GM19328 (cell line): ENCODE data around the gene MIA2.
"Not testable (repeated sequence)": the region's sequence is repeated elsewhere in the genome, so short reads cannot be mapped to it uniquely, and the experiment has no call there.

Source experiments
- ATAC-seq: cut with Tn5 transposase; IDR thresholded peaks from one replicate; pipeline ENCODE4 v1.9.1; 2021; ENCODE audit warnings: mild to moderate bottlenecking, moderate library complexity; ENCODE audit not compliant: unreplicated experiment

MIA2 gene, protein sequence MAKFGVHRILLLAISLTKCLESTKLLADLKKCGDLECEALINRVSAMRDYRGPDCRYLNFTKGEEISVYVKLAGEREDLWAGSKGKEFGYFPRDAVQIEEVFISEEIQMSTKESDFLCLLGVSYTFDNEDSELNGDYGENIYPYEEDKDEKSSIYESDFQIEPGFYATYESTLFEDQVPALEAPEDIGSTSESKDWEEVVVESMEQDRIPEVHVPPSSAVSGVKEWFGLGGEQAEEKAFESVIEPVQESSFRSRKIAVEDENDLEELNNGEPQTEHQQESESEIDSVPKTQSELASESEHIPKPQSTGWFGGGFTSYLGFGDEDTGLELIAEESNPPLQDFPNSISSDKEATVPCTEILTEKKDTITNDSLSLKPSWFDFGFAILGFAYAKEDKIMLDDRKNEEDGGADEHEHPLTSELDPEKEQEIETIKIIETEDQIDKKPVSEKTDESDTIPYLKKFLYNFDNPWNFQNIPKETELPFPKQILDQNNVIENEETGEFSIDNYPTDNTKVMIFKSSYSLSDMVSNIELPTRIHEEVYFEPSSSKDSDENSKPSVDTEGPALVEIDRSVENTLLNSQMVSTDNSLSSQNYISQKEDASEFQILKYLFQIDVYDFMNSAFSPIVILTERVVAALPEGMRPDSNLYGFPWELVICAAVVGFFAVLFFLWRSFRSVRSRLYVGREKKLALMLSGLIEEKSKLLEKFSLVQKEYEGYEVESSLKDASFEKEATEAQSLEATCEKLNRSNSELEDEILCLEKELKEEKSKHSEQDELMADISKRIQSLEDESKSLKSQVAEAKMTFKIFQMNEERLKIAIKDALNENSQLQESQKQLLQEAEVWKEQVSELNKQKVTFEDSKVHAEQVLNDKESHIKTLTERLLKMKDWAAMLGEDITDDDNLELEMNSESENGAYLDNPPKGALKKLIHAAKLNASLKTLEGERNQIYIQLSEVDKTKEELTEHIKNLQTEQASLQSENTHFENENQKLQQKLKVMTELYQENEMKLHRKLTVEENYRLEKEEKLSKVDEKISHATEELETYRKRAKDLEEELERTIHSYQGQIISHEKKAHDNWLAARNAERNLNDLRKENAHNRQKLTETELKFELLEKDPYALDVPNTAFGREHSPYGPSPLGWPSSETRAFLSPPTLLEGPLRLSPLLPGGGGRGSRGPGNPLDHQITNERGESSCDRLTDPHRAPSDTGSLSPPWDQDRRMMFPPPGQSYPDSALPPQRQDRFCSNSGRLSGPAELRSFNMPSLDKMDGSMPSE (N-terminal part only)

DNA sequence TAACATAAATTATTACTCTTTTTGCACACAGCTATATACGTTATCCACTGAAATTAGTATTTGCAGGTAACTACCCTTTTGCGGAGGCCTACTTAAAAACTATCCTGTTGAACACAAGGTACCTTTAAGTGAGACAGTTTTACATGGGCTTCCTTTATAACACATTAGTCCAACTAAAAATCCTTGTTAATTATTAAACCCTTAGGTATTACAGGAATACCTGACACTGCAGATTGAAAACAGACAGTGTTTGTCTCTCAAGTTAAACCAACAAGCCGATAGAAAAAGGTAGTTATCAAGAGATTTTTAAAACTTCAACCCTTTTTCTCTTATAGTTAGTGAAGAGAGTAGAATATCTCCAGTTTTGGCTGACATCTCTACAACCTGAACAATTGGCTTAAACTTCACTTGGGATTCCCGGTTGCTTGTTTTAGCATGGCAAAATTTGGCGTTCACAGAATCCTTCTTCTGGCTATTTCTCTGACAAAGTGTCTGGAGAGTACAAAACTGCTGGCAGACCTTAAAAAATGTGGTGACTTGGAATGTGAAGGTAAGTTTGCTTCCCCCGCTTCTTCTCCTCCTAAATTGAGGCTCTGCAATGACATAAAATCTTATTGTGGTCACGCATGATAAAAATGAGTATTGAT is at the start of gene MIA2:
Gene MIA2 (plus strand): TSS at position 236 of the 647 bp plus-strand sequence. CDS start 200 bp downstream, at position 436.
- no peak for ATAC-seq

DNA sequence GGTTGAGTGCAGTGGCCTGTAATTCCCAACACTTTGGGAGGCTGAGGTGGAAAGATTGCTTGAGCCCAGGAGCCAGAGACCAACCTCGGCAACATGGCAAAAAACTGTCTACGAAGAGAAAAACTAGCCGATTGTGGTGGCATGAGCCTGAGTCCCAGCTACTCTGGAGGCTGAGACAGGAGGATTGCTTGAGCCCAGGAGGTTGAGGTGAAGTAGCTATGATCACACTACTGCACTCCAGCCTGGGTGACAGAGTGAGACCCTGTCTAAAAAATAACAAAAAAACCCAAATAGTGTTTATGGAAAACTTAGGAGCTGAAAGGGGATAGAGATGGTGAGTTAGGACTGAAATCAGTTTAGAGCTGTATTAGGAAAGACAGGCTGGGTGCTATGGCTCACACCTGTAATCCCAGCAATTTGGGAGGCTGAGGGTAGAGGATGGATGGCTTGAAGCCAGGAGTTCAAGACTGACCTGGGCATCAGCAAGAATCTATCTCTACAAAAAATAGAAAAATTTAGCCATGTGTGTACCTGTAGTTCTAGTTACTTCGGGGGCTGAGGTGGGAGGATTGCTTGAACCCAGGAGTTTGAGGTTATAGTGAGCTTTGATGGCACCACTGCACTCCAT is 49.0 kb upstream of the MIA2 start:
- no peak for ATAC-seq

DNA sequence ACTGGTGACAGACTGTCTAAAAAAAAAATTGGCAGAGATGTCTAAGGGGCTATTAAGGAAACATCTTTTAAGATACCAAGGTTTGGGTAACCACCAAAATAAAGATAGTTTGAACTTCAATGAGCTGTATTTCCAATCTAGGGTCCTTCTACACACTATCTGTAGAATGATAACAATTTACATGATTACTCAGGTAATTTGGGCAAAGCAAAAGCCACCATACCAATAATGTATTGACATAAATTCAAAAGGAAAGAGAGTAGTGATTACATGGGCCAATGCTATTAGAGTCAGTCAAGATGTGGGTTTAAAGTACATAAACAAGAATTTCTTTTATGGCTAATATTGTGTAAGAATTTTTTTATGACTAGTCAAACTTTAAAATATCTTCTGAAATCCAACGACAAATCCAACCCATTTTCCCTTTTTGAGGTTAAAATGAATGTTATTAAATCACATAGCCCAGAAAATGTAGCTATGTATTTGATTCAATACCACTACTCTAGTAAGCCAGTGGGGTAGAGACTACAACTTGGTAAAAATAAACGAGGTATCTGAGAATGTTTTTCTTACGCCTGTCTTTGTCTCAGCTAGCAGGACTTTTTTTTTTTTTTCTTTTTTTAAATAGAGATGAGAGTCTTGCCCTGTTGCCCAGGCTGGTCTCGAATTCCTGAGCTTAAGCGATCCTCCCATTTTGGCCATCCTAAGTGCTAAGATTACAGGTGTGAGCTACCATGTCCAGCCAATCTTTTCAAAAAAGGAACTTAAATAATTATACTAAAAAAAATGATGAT is 48.3 kb upstream of the MIA2 start:
- ATAC-seq = no peak

DNA sequence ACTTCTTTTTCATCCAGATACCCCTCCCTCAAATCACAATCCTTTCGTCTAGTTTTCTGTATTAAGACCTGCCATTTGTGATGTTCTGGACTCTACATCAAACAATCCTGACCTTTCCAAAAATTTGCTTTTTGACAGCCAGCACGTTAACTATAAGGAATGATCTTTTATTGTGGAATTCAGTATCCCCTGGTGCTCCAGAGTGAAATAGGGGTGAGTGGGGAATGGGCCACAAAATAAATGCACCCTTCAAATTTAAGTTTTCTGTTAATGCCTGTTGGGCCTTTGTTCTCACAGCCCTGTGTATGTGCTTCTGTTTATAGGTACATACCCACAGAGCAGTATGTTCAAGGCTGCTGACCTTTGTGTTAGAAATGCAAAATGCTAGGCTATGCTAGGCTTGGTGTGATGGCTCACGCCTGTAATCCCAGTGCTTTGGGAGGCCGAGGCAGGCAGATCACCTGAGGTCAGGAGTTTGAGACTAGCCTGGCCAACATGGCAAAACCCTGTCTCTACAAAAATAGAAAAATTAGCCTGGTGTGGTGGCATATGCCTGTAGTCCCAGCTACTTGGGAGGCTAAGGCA is 46.7 kb upstream of the MIA2 start:
- ATAC-seq = no peak

DNA sequence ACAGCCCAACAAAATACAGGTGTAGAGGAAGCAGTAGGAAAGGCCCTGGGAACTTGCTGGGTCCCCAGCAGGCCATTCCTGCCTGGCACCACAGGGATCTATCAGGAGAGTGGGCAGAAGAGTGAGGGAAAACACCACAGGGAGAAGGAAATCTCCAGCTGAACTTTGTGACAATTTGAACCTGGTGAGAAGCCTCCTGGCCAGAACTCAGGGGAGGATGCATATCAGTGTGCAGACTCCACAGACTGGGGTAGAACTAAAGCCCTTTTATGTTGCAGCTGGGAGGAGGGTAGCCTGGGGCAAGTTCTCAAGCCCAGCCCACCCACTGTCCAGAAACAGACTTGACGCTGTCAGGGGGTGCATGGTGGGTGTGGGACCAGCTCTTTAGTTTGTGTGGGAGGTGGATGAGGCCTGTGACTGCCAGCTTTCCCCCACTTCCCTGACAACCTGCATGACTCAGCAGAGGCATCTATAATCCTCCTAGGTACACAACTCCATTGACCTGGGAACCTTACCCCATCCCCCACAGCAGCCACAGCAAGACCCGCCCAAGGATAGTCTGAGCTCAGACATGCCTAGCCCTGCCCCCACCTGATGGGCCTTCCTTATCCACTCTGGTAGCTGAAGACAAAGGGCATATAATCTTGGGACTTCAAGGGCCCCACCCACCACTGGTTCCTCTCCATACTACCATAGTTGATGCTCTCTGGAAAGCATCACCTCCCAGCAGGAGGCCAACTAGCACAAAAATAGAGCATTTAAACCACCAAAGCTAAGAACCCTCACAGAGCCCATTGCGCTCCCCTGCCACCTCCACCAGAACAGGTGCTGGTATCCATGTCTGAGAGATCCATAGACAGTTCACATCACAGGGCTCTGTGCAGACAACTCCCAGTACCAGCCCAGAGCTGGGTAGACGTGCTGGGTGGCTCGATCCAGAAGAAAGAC is 29.8 kb upstream of the MIA2 start:
- no peak for ATAC-seq

DNA sequence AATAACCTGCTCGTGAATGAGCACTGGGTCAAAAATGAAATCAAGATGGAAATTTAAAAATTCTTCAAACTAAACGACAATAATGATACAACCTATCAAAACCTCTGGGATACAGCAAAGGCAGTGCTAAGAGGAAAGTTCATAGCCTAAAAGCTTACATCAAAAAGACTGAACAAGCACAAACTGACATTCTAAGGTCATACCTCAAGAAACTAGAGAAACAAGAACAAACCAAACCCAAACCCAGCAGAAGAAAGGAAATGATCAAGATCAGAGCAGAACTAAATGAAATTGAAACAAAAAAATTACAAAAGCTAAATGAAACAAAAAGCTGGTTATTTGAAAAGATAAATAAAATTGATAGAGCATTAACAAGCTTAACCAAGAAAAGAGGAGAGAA is 26.3 kb upstream of the MIA2 start:
- not testable (repeated sequence) for ATAC-seq

DNA sequence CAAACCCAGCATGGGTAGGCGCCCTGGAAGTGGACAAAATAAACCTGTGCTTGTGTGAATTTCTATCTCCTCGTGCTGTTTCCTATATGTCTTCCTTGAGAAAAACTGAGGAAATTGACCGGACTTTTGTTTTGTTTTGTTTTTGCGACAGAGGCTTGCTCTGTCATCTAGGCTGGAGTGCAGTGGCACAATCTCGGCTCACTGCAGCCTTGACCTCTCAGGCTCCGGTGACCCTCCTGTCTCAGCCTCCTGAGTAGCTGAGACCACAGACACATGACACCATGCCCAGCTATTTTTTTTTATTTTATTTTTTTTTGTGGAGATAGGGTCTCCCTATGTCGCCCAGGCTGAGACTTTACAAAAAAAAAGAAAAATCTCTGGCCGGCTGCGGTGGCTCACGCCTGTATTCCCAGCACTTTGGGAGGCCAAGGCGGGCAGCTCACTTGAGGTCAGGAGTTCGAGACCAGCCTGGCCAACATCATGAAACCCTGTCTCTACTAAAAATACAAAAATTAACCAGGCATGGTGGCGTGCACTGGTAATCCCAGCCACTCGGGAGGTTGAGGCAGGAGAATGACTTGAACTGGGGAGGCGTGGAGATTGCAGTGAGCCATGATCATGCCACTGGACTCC is 22.5 kb upstream of the MIA2 start:
- ATAC-seq = no peak

DNA sequence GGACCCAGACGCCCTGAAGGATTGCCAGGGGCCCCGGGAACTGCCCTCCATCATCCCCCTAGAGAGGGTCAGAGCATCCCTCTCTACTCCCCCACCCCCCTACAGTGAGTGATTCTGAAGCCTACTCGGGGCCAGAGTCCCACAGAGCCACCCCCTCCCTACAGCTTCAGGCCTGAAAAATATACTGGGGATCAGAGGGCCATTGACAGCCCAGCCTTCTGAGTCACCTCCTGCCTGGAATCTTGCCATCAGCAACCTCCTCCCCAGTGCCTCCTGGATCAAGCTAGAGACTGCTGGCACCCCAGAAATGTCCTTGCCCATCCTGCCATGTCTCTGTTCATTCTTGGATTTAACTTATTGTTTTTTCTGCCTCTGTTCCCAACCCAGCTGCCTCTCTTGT is 21.7 kb upstream of the MIA2 start:
- ATAC-seq = no peak

DNA sequence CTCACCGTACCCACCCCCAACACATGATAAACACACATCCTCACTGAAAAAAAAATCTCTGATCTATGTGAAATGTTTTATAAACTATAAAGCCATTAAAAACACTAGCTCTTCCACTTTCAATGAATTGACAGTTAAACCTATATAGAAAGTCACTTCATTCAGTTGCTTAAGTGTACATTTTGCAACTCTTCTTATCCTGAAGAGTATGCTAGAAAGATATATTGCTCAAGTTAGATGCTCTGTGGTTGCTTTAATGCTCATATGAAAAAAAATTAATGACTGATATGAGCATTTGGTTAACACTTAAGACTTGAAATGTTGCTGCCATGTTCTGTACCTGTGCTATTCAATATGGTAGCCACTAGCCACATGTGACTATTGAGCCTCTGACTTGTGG is 21.0 kb upstream of the MIA2 start:
- no peak for ATAC-seq

DNA sequence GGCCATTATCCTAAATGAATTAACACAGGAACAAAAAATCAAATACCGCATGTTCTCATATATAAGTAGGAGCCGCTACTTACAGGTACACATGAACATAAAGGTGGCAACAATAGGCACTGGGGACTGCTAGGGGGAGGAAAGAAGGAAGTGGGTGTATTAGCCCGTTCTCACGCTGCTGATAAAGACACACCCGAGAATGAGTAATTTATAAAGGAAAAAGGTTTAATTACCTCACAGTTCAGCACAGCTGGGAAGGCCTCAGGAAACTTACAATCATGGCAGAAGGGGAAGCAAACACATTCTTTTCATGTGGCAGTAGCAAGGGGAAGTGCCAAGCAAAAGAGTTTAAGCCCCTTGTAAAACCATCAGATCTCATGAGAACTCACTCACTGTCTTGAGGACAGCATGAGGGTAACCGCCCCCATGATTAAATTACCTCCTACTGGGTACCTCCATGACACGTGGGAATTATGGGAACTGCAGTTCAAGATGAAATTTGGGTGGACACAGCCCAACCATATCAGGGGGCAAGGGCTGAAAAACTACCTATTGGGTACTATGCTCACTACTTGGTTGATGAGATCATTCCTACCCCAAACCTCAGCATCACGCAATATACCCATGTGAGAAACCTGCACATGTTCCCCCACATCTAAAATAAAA is 16.4 kb upstream of the MIA2 start:
- ATAC-seq = no peak

DNA sequence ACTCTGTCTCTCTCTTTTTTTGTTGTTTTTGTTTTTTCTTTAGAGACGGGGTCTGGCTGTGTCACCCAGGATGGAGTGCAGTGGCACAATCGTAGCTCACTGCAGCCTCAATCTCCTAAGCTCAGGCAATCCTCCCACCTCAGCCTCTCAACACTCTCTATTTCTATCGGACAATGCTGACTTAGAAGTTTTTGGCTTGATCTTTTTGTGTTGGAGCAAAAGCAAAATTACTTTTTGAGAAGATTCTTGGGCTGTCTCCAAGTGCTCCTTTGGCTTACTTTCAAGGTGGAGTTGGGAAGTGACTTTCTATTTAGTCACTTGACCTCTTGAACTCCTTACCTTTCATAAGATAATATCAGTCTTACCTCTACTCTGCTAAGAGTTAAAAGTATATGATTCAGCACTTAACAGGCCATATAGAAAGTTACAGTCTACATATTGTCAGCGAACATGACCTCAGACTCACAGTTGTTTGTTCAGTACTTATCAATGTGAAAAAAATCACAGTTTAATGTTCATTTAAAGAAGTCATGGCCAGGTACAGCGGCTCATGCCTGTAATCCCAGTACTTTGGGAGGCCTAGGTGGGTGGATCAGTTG is 15.4 kb upstream of the MIA2 start:
- ATAC-seq = no peak

DNA sequence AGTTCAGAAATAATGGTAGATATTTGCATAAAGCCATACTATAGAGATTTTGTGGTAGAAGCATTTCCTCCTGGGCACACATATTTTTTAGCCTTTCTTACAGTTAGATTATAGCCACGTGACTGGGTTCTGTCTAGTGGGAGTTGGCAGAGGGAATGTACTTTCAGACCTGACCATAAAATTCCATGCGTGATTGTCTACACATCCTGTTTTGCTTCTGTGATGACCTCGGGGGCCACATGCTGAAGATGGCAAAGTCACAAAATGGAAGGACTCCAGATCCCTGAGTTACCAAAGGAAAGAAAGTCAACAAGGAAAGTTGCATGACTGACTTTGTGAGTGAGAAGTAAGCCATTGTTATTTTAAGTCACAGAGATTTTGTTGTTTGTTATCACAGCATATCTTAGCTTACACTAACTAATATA is 14.6 kb upstream of the MIA2 start:
- no peak for ATAC-seq

DNA sequence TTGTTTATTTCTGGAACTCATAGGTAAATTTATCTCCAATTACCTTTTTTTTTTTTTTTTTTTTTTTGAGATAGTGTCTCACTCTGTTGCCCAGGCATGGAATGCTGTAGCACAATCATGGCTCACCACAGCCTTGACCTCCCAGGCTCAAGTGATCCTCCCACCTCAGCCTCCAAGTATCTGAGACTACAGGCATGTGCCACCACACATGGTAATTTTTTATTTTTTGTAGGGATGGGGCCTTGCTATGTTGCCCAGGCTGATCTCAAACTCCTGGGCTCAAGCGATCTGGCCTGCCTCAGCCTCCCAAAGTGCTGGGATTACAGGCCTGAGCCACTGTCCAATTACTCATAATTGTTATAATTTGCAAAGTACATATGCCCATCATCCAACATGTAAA is 13.2 kb upstream of the MIA2 start:
- not testable (repeated sequence) for ATAC-seq

DNA sequence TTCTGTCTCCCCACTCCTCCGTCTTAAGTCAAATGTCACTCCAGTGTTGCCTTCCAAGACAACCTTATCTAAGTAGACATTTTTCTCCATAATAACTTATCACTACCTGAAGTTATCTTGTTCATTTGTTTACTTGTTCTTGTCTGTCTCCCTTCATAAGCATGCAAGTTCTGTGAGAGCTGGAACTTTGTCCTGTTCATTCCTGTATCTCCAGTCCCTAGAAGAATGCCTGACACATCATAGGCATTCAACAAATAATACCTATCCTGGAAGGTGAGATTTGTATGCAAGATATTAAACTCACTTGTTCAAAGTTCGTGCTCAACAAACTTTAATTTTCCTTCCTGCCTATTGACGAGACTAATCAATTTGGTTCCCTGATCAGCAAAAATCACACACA is 5.7 kb upstream of the MIA2 start:
- no peak for ATAC-seq

DNA sequence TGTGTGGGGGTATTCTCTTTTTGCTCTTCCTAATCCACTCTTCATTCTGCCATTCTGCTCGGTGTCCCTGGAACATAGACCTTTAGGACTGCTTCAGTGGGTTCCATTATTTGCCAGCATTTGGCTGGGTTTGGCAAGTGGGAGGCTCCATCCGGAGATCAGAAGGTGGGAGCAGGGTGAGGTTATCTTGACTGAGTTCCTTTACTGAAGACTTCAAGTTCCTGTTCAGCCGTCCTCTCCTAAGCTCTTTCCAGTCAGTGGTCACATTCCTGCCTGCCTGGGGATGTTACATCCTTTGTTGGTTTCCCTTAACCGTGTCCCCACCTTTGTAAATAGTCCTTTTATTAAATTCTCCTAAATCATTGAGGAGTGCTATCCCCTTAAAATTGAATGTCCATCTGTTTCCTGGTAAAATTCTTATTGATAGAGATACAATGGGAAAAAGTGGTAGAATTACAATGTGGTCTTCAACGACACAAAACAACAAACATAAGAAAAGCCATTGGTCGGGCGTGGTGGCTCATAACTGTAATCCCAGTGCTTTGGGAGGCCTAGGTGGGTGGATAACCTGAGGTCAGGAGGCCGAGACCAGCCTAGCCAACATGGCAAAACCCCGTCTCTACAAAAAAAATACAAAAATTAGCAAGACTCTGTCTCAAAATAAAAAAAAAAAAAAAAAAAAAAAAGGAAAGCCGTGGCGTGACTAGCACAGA is 5.0 kb upstream of the MIA2 start:
- ATAC-seq = no peak

DNA sequence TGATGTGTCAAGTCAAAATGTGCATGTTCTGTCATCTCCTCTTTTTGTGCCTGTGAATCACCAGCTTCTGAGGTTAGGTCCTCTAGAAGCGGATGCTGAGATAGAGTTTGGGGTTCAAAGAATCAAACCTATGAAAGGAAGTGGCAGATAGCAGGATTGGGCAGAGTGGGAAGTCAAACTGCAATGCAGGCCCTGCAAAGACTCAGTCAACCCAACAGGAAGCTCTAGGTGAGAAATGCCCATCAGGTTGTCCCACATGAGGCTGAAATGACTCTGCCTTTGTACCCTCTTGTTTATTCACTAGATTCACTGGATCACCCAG is 4.5 kb upstream of the MIA2 start:
- no peak for ATAC-seq
